ENCODE results near the gene RHOT2.

The RHOT2 gene

GRCh38 chr16:715477-716199 lies 47.7 kb downstream of the RHOT2 start:
- no peak for FAIRE-seq
- TF ChIP-seq POLR2A (IDR thresholded peaks at IDR 0.05; ENCODE audit: low read depth, low read length) = no peak

DNA sequence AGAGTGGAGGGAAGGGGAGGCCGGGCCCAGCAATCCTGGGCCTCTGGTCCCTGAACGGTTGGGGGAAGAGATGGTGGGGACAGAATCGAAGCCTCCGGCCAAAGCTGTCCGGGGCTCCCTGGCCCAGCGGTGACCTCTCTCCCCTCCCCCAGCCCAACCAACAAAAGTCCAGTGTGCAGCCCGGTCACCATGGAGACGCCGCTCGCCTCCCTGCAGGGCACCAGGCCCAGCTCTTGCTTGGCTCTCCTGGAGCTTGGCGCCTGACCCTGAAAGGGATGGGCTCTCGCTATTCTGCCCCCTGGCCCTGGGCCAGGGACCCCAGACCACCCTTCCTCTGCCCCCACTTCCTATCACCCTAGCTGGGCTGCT lies 48.3 kb downstream of the RHOT2 start:
- TF ChIP-seq POLR2A (IDR thresholded peaks at IDR 0.05; ENCODE audit: low read depth, low read length) = no peak
- FAIRE-seq (no peak), DNase-seq (ENCODE audit: insufficient read length, low spot score) (peak; percentile 85)

More at GRCh38 chr16:715477-716199, 47.7 kb downstream of the RHOT2 start:
- no peak for DNase-seq (ENCODE audit: insufficient read length, low spot score)

DNA sequence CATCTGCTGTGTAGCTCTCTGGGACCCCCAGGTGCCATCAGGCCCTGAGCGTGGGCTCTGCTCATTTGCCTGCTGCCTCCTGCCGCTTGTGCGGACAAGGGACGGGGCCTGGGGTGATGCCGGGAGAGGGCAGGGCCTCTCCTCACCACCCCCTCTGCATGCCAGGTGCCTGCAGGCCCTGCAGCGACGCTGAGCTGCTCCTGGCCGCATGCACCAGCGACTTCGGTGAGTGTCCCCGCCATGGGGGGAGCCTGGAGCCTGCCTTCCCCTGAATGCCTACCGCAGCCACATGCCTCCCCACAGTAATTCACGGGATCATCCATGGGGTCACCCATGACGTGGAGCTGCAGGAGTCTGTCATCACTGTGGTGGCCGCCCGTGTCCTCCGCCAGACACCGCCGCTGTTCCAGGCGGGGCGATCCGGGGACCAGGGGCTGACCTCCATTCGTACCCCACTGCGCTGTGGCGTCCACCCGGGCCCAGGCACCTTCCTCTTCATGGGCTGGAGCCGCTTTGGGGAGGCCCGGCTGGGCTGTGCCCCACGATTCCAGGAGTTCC lies 48.9 kb downstream of the RHOT2 start:
- DNase-seq (ENCODE audit: insufficient read length, low spot score) (no peak), FAIRE-seq (no peak)
- TF ChIP-seq POLR2A (IDR thresholded peaks at IDR 0.05; ENCODE audit: low read depth, low read length) = no peak

DNA sequence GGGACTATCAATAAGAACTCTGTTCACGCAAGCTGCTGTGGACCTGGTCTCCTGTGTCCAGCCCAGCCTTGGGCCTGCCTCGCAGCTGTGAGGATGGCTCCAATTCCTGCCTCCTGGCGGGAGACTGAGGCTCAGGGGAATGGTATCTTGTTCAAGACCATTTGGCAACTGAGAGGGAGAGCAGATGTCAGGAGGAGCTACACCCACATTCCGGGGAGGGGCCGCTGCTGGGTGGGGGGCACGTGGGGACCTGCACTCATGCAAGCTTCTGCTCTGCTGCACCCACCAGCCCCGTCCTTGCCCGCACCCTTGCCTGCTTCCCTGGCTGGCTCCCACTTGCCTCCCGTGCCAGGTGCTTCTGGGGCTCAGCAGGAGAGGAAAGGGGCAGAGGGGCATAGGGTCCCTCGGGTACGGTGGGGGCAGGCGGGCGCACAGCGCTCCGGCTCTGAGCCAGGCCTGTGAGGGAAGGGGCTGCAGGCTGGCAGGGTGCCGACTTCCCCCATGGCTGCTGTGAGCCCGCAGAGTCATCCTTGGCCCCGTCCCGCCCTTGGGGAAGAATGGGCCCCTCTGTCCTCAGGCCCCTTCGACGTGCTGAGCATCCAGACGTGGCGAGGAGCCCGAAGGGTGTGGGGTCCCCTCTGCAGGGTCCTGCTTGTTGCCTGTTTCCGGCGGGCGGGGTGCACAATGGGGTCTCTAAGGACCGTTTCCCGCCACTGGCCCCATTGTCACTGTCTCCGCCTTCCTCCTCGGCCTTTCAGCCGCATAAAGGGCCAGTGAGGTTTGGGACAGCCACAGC lies 49.7 kb downstream of the RHOT2 start:
- no peak for DNase-seq (ENCODE audit: insufficient read length, low spot score)
- TF ChIP-seq POLR2A (IDR thresholded peaks at IDR 0.05; ENCODE audit: low read depth, low read length) = no peak
- FAIRE-seq = no peak

GRCh38 chr16:718389-718788 lies 50.5 kb downstream of the RHOT2 start:
- DNase-seq (ENCODE audit: insufficient read length, low spot score) = no peak
- FAIRE-seq = no peak
- no peak for TF ChIP-seq POLR2A (IDR thresholded peaks at IDR 0.05; ENCODE audit: low read depth, low read length)

DNA sequence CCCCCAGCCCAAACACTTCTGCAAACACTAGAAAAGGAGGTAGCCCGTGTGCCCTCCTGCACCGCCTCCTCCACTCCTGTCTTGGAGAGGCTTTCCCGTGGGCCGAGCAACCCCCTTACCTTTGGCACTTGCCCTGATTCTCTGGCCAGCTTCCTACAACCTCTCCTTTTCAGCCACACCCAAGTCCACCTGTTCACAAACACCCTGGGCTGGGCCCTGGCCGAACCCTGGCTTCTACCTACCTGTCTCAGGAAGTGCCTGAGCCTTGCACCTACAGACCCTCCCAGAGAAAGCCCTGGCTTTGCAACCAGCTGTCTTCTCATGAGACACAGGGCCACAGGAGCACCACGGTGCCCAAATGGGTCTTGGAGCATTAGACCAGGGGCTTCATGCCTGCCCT lies 51.0 kb downstream of the RHOT2 start:
- no peak for FAIRE-seq
- no peak for TF ChIP-seq POLR2A (IDR thresholded peaks at IDR 0.05; ENCODE audit: low read depth, low read length)
- no peak for DNase-seq (ENCODE audit: insufficient read length, low spot score)

DNA sequence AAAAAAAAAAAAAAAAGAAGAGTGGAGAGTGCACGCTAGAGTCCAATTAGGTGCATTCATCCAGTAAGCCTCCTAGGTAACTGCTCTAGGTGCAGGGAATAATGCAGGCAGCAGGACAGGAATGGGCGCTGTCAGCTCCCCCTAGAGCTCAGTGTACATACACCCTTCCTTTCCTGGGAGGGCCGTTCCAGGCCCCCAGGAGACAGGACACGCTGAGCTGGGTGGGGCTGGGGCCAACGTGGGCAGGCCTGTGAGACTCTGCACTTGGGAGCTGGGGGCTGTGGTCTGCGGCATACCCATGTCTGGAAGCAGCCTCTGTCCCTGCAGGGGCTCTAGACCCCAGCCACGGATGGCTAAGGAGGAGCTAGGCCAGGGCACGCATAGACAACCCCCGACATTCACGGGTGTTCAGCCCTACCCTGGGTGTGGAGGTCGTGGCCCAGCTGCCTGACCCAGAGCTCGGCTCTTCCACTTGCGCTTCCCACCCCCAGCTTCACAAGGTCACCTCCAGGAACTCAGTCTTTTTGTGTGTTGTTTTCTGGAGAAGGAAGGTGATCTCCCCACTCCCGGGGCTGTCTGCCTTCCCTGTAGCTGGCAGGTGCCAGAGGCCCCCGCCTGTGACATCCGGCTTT lies 52.0 kb downstream of the RHOT2 start:
- TF ChIP-seq POLR2A (IDR thresholded peaks at IDR 0.05; ENCODE audit: low read depth, low read length) = no peak
- no peak for FAIRE-seq
- no peak for DNase-seq (ENCODE audit: insufficient read length, low spot score)

DNA sequence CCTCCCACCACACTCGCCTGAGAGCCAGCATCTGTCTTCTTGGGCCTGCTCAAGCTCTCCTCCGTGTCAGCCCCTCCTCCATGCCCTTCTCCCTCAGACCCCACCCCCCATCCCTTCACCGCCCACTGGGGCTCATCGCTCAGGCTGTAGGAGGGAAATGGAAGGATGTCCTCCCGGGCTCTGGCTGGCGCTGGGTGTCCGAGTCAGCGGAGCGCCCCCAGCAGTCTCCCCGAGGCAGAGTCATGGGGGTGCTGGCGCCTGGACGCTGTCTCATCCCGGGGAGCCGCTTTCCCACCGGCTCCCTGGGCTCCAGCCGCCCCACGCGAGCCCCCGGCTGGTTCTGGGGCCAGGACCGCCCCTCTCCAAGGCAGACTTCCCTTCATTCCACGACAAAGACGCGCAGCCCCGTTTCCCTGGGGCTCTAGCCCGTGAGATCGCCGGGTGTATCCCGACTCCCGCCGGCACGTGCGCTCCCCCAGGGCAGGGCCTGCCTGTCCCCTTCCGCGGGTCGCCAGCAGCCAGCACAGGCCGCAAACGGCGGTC lies 52.6 kb downstream of the RHOT2 start:
- no peak for FAIRE-seq
- DNase-seq (ENCODE audit: insufficient read length, low spot score) = peak; percentile 89
- no peak for TF ChIP-seq POLR2A (IDR thresholded peaks at IDR 0.05; ENCODE audit: low read depth, low read length)

DNA sequence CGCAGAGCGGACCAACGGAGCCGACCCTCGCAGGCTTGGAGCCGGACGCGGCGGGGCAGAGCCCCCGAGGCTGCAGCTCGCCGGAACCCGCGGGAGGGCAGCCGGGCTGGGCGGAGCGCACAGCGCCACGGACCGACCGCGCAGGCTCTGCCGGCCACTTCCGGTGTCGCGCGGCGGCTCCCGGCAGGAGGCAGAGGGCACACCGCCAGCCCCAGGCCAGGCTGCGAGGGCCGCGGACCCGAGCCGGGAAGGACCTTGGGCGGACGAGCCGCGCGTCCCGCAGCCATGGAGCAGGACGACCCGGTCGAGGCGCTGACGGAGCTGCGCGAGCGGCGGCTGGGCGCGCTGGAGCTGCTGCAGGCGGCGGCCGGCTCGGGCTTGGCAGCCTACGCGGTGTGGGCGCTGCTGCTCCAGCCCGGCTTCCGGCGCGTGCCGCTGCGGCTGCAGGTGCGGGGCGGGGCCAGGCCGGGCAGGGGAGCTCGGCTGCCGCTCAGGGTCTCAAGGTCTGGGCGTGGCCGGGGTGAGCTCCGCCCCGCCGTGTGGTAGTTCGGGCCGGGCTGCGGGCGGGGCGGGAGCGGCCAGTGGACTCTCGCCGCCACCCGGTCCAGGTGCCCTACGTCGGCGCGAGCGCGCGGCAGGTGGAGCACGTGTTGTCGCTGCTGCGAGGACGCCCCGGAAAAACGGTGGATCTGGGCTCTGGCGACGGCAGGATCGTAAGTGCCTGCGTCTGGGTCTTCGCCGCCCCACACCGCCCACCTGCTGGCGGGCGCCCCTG lies 53.2 kb downstream of the RHOT2 start, which contains the start of gene ANTKMT:
TSS of gene ANTKMT (plus strand) at position 157 of the 775 bp plus-strand sequence. CDS start at position 286, 129 bp downstream.
- FAIRE-seq (no peak), DNase-seq (ENCODE audit: insufficient read length, low spot score) (peak; percentile 92)
- peak; percentile 83 for TF ChIP-seq POLR2A (IDR thresholded peaks at IDR 0.05; ENCODE audit: low read depth, low read length)

- no peak for FAIRE-seq
- no peak for TF ChIP-seq POLR2A (IDR thresholded peaks at IDR 0.05; ENCODE audit: low read depth, low read length)
- no peak for DNase-seq (ENCODE audit: insufficient read length, low spot score)
These were observed 54.0 kb downstream of the RHOT2 start for GRCh38 chr16:721765-722540.

- FAIRE-seq = no peak
- no peak for DNase-seq (ENCODE audit: insufficient read length, low spot score)
- no peak for TF ChIP-seq POLR2A (IDR thresholded peaks at IDR 0.05; ENCODE audit: low read depth, low read length)
These were observed 55.1 kb downstream of the RHOT2 start for GRCh38 chr16:722835-723633.

DNA sequence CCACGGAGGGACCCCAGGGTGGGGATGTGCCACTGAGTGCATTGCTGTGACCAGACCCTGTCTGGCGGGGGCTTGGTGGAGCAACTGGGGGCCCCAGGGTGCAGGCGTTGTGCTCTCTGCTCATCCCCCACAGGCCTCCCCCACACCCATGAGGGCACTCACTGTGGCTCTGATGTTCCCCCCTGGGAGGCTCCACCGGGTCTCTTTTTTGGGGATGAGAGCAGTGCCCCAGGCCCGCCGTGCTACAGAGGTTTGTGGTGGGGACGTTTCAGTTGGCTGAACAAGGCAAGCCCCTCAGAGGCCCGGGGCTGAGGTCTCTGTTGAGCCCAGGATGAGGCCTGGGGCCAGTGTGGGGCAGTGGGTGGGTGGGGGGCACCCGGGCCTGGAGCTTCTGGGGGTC lies 55.8 kb downstream of the RHOT2 start:
- no peak for FAIRE-seq

More for the DNA sequence above, 55.8 kb downstream of the RHOT2 start:
- DNase-seq (ENCODE audit: insufficient read length, low spot score) = no peak
- TF ChIP-seq POLR2A (IDR thresholded peaks at IDR 0.05; ENCODE audit: low read depth, low read length) = no peak
